Measurements from ENCODE around the gene PDPK1.
"Not testable (repeated sequence)": the region's sequence is repeated elsewhere in the genome, so short reads cannot be mapped to it uniquely, and the experiment has no call there.

Gene PDPK1

DNA sequence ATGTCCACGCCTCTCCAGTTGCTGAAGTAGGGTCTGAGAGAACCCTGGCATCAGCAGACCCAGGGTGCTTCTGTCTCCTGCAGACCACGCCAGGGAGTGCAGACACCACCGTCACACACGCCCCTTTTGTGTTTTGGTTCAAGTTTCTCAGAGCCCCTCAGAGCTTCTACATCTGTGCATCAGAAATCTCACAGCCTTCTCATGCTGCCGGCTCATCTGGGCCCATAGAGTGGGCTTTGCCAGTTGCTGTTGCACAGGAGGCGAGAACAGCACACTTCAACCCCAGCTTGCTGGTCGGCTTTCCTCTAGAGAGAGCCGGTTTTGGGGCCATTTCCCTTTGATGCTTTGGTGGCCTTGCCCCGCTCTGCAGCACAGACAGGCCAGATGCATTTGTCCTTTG, 60.9 kb downstream of the PDPK1 start:
- Mint-ChIP-seq H3K27me3 (no peaks in the 10 kb centered on the region), H3K4me1 (ENCODE audit: low read depth) (peaks cover 17% of the 10 kb centered on the region), H3K36me3 (no peaks in the 10 kb centered on the region), H3K9me3 (ENCODE audit: low read depth) (no peaks in the 10 kb centered on the region), H3K27ac (no peak overlapping the region), H3K4me3 (no peak overlapping the region)

DNA sequence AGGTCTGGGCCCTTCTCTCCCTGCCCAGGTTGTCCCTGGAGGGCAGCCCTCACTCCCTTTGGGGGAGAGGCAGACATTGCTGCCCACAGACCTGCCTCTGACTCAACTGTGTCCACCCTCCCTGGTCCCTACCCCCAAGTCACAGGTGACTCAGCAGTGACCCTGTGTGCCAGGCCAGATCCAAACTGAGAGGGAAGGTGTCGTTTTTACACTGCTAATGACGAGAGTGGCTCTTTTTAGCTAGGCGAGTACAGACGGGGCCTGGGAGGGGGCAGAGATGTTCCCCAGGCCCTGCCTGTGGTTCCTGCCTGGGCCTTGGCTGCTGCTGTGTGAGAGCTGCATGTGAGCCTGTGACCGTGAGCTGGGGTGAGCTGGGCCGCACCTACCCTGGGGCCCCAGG, 61.3 kb downstream of the PDPK1 start:
- H3K27ac Mint-ChIP-seq; H3K36me3 Mint-ChIP-seq; H3K9me3 Mint-ChIP-seq (ENCODE audit: low read depth); H3K27me3 Mint-ChIP-seq; H3K4me3 Mint-ChIP-seq: not testable (repeated sequence)
- peaks cover 16% of the 10 kb centered on the region for H3K4me1 Mint-ChIP-seq (ENCODE audit: low read depth)

DNA sequence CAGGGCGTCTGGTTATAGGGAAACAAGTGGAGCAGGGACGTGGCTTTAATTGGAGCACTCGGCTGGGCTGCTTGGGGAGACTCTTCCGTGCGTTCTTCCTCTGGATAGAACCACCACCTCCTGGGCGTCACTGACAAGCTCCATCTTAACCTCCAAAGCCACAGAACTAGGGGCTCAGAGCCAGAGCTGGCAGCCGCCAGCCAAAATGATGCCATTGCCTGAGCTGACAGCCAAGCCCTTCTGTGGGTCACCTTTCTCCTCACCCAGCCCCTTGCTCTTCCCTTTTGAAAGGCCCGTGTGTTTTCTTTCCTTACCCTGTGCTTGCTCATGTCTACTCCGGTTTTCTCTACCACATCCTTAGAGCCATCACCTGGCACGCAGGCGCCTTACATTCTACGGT, 62.0 kb downstream of the PDPK1 start:
- not testable (repeated sequence) for H3K27me3 Mint-ChIP-seq; H3K4me3 Mint-ChIP-seq; H3K27ac Mint-ChIP-seq; H3K9me3 Mint-ChIP-seq (ENCODE audit: low read depth); H3K36me3 Mint-ChIP-seq
- H3K4me1 Mint-ChIP-seq (ENCODE audit: low read depth): peaks cover 18% of the 10 kb centered on the region

DNA sequence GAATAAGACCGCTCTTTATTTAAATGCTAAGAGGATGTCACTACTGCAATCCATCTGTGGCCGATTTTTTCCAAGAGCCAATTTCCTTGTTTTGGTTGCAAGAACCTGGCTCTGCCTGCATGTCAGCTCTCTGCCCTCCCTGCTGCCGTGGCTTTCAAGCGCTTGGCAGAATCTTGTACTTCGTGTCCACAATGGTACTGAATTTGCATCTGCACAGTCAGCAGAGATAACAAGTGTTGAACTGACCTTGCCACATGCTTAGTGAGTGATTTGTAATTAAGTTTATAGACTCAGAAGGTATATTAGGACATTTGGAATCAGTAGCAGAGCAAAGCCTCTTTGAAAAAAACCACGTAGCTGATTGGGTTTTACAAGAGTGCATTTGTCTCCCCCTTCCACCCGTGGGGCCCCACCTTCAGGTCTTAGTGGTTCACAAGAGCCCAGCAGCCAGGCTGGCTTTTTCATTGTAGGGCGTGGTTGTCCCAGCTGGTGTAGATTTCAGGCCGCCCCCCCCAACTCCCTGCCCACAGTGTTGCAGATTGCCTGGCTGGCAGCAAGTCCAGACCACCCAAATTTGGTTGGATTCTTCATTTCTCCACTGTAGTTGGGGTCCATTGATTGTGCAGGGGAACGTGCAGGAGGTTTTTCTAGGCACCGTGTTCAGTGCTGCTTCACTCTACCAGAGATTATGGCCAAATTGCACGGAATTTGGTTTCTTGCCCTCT, 63.6 kb downstream of the PDPK1 start:
- H3K27ac Mint-ChIP-seq: peak overlapping the region; percentile 92
- H3K4me3 Mint-ChIP-seq, H3K36me3 Mint-ChIP-seq: not testable (repeated sequence)

DNA sequence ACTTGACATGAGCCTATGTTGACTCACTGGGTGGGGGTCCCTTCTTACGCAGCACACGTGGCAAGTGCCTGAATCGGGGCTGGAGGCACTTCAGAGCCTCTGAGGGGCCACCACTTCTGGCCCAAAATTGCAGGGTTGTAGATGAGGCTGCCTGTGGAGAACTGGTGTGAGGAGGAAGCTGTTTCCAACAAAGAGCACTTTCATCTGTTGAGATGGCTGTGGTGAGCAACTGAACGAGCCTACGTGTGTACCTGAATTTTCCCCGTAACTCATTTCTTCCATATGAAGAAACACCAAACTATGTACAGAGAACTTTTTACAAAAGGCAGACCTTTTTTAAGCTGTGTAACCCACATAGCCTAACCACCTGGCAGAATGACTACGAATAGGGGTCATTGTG, 64.4 kb downstream of the PDPK1 start:
- peak overlapping the region; percentile 61 for H3K4me3 Mint-ChIP-seq
- not testable (repeated sequence) for H3K36me3 Mint-ChIP-seq; H3K9me3 Mint-ChIP-seq (ENCODE audit: low read depth); H3K27me3 Mint-ChIP-seq
- peak overlapping the region; percentile 92 for H3K27ac Mint-ChIP-seq
- H3K4me1 Mint-ChIP-seq (ENCODE audit: low read depth): peaks cover 23% of the 10 kb centered on the region

More for the DNA sequence above, 63.6 kb downstream of the PDPK1 start:
- H3K9me3 Mint-ChIP-seq (ENCODE audit: low read depth); H3K27me3 Mint-ChIP-seq: not testable (repeated sequence)
- peaks cover 21% of the 10 kb centered on the region for H3K4me1 Mint-ChIP-seq (ENCODE audit: low read depth)

DNA sequence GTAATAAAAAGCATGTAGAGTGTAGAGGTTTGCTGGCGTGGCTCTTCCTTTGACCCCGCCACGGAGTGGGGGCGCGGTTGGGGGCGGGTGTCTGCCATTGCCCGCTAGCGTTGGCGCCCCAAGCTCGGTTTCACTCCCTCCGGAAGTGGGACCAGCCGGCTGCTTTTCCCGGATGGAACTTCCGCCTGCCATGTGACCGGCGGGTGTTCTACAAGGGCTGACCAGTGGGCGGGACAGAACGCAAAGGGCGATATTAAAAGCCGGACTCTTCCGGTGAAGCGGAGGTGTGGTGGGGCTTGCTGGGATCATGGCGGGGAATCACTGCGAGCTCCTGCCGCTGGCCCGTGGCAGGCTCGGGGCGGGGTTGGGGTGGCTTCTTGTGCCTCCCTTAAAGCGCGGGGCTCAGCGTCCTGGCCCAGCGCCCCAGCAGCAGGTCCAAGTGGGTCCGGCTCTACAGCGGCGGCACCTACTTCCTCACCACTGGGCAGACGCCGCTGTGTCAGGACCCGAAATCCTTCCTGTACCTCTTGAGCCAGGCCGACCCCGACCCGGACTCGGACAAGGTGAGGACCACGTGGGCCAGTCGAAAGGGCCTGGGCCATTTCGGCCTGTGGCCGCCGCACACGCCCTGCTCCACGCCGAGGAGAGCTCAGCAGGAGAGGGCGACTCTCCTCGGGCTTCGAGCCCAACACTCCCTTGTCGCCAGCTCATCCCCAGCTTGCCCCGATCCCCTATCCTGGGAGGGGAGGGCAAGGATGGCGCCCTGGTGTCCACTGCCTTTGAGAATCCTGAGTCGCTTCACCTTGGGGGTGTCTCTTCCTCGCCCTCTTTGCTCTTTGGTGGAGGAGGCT, 65.6 kb downstream of the PDPK1 start:
- Mint-ChIP-seq H3K4me1 (ENCODE audit: low read depth) (peaks cover 28% of the 10 kb centered on the region), H3K27ac (peak overlapping the region; percentile 92), H3K9me3 (ENCODE audit: low read depth) (no peaks in the 10 kb centered on the region), H3K4me3 (peak overlapping the region; percentile 96), H3K27me3 (no peaks in the 10 kb centered on the region), H3K36me3 (no peaks in the 10 kb centered on the region)

DNA sequence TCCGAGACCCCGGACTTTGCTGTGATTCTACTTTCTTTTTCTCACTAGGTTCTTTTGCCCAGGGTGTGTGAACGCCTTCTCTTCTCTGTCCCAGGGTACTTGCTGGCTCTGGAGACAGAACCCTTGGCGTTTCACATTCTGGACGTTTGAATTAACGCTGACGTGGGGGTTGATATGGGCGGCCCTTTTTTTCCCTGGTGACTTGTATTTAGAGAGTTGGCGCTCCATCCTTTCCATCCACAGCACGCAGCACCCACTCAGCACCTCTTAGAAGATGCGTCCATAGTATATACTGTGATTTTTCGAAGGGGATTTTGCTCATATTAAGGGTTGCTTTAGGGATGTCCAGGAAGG, 66.2 kb downstream of the PDPK1 start:
- not testable (repeated sequence) for H3K27me3 Mint-ChIP-seq; H3K9me3 Mint-ChIP-seq (ENCODE audit: low read depth); H3K36me3 Mint-ChIP-seq
- H3K4me3 Mint-ChIP-seq: peak overlapping the region; percentile 96
- peaks cover 28% of the 10 kb centered on the region for H3K4me1 Mint-ChIP-seq (ENCODE audit: low read depth)
- peak overlapping the region; percentile 92 for H3K27ac Mint-ChIP-seq

DNA sequence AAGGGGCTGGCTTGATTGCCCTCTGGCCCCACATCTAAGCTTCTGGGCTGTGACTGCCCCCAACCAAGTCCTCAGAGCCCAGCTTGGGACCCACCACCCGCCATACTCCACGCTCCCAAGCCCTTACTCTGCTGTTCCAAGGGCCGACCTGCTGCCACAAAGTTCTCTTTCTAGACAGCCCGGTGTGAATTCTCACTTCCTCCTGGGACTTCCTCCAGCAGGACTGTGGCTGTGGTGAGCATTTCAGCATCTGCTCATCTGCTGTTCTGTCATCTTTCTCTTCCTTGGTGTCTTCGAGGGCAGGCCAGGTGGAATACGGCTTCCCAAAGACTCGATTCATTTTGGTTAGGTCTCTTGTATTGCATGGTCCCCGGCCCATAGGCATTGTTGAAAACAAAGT, 69.0 kb downstream of the PDPK1 start:
- H3K27me3 Mint-ChIP-seq; H3K36me3 Mint-ChIP-seq; H3K27ac Mint-ChIP-seq; H3K9me3 Mint-ChIP-seq (ENCODE audit: low read depth); H3K4me3 Mint-ChIP-seq: not testable (repeated sequence)
- H3K4me1 Mint-ChIP-seq (ENCODE audit: low read depth): peaks cover 26% of the 10 kb centered on the region

DNA sequence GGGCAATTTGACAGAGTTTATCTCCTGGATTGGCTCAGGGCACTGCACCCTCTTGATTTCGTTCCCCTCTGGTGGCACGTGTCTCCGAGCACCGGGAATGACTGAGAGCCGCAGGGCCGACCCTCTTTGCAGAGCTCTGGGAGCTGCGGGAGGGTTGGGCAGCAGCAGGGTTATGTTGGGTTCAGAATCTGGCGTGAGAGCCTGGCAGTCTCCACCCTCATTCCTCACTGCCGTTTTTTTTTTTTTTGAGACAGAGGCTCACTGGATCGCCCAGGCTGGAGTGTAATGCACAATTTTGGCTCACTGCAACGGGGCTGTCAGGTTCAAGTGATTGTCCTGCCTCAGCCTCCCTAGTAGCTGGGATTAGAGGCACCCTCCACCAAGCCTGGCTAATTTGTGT, 71.5 kb downstream of the PDPK1 start:
- H3K4me3 Mint-ChIP-seq; H3K9me3 Mint-ChIP-seq (ENCODE audit: low read depth); H3K27me3 Mint-ChIP-seq; H3K36me3 Mint-ChIP-seq; H3K27ac Mint-ChIP-seq: not testable (repeated sequence)
- H3K4me1 Mint-ChIP-seq (ENCODE audit: low read depth): peaks cover 11% of the 10 kb centered on the region

DNA sequence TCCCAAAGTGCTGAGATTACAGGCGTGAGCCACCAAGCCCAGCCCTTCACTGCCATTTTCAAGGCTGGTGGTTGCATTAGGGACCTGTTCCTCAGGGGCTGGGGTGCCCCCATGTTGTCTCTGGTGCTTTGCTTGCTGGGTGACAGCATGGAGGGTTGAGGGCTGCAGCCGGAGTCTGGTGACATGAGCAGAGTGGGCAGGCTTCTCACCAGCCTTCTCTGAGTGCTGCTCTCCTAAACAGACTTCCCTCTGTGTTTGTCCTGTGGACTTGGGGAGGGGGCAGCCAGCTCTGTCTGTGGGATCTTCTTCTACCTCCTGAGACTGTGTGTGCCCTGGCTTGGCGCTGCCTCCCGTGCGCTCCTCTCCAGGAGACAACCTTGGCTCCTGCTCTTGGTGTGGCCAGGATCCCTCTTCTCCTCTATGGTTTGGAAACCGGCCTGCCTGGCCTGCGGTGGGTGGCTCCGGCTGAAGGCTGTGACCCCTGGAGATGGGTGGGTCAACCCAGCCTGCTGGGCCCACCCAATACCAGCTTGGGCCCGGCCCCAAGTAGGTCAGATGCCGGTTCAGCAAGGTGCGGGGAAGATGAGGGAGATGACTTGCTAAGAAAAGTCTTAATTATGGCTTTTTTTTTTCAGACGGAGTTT, 72.1 kb downstream of the PDPK1 start:
- no peaks in the 10 kb centered on the region for H3K9me3 Mint-ChIP-seq (ENCODE audit: low read depth)
- H3K27me3 Mint-ChIP-seq: no peaks in the 10 kb centered on the region
- H3K36me3 Mint-ChIP-seq: no peaks in the 10 kb centered on the region
- H3K27ac Mint-ChIP-seq: no peak overlapping the region
- H3K4me1 Mint-ChIP-seq (ENCODE audit: low read depth): peaks cover 11% of the 10 kb centered on the region
- no peak overlapping the region for H3K4me3 Mint-ChIP-seq

DNA sequence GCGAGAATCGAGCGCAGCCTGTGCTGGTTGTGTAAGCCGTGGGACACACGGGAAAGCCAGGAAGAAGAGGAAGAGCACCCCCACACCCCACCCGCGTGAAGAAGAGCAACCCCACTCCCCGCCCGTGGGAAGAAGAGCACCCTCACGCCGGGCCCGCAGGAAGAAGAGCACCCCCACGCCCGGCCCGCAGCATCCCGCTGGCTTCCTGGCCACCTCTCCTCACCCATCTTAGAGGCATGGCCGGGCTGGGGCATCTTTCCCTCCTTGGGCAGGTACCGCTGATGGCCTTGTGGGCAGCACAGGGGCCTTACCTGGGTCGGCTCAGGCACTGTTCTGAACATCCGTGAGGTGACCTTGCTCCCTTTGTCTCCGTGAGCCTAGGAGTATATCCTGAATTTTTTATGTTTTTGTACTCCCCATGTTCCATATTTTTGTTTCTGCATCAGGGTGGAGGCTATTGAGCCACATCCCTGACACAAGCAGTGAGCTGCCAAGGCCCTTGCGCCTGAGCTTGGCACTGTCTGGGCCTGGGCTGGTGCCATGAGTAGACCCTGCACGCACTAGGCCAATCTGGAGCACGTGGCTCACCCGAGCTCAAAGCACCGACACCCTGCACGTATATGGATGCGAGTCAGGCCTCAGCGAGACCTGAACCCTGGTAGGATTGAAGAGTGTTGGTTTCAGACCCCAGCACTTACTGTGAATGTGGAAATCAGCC, 73.1 kb downstream of the PDPK1 start:
- H3K27me3 Mint-ChIP-seq: no peaks in the 10 kb centered on the region
- no peak overlapping the region for H3K27ac Mint-ChIP-seq
- no peaks in the 10 kb centered on the region for H3K36me3 Mint-ChIP-seq
- H3K4me1 Mint-ChIP-seq (ENCODE audit: low read depth): peaks cover 7% of the 10 kb centered on the region
- H3K9me3 Mint-ChIP-seq (ENCODE audit: low read depth): no peaks in the 10 kb centered on the region
- H3K4me3 Mint-ChIP-seq: no peak overlapping the region

DNA sequence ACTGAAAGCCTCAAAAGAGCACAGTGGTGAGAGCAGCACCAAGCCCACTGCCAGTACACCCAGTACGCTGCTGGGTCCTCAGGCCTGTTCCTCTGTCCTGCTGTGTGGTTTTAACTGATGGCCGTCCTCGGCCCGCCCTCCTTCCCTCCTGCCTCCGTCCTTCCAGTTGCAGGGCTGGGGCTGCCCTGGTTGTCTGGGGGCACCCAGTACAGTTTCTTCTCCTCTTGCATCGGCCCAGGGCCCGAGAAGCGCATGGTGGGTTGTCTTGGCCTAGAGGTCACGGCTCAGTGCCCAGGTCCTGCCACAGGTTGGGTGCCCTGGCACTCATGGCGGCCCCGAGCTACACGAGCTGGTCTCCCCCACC, 73.7 kb downstream of the PDPK1 start:
- no peaks in the 10 kb centered on the region for H3K36me3 Mint-ChIP-seq
- no peak overlapping the region for H3K4me3 Mint-ChIP-seq
- H3K9me3 Mint-ChIP-seq (ENCODE audit: low read depth): no peaks in the 10 kb centered on the region
- H3K27me3 Mint-ChIP-seq: no peaks in the 10 kb centered on the region
- H3K4me1 Mint-ChIP-seq (ENCODE audit: low read depth): peaks cover 7% of the 10 kb centered on the region
- H3K27ac Mint-ChIP-seq: no peak overlapping the region

DNA sequence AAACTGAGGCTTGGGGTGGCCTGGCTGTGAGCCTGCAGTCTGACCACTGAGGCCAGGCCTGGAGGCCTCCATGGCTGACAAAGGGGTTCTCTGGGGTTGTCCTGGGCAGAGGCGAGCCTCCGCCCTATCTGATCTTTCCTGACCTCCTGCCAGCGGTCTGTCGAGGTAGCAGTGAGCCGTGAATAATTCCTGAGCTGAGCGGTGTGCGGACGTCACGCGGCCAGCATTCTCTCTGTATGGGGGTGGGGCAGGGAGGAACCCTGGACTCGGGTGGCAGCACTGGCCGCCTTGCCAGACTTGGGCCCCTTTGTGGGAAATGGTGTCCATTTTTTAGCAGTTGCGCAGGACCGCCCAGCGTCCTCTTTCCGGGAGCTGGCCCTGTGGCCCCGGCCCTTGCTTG, 74.1 kb downstream of the PDPK1 start:
- H3K4me1 Mint-ChIP-seq (ENCODE audit: low read depth); H3K9me3 Mint-ChIP-seq (ENCODE audit: low read depth); H3K27ac Mint-ChIP-seq; H3K4me3 Mint-ChIP-seq; H3K27me3 Mint-ChIP-seq; H3K36me3 Mint-ChIP-seq: not testable (repeated sequence)

DNA sequence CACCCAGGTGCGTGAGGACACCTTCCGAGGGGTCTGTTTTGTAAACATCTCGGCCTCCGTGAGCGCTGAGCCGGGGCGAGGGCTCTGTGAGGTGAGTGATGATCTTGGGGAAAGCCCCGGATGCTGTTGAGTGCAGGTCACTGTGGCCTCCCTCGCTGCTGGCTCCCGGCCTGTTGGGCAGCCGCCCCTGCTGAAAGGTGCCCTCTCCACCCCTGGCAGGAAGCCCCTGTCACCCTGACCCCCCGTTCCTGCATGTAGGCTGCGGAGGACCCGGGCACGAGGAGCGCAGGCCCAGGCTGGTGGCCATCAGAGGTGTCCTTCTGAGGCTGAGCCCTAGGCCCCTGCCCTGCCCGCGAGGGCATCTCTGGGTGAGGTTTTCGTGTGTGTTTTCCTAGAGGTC, 75.4 kb downstream of the PDPK1 start:
- H3K9me3 Mint-ChIP-seq (ENCODE audit: low read depth); H3K36me3 Mint-ChIP-seq; H3K27me3 Mint-ChIP-seq; H3K4me1 Mint-ChIP-seq (ENCODE audit: low read depth); H3K27ac Mint-ChIP-seq; H3K4me3 Mint-ChIP-seq: not testable (repeated sequence)

DNA sequence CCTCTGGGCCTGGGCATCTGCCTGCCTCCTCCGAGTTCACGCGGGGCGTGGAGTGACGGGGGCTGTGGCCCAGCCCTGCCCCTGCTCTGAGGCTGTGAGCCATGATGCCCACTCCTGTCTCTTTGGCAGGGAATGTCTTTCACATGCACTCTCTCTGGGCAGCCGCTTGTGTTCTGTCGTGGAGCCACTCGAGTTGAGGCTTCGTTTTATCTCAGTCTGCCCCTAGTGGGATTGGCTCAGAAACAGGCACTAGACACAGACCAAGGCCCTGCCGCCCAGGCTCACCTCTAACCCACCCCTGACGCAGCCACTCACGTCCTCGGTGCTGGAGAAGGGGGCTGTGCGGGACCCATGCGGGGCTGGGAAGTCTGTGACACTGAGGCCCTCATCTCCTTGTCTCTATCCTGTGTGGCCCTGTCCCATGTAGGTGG, 77.0 kb downstream of the PDPK1 start:
- no peak overlapping the region for H3K27ac Mint-ChIP-seq
- no peaks in the 10 kb centered on the region for H3K4me1 Mint-ChIP-seq (ENCODE audit: low read depth)
- no peak overlapping the region for H3K4me3 Mint-ChIP-seq
- no peaks in the 10 kb centered on the region for H3K27me3 Mint-ChIP-seq
- no peaks in the 10 kb centered on the region for H3K36me3 Mint-ChIP-seq
- no peaks in the 10 kb centered on the region for H3K9me3 Mint-ChIP-seq (ENCODE audit: low read depth)
